ENCODE measurements around the gene RAB36.

Gene RAB36

GRCh38 chr22:23155143-23155542 is 9.9 kb downstream of the RAB36 start:
- in situ Hi-C loops (cut with MboI; ENCODE audit: low sequenced_read_pairs) = no loop called here

- in situ Hi-C loops (cut with MboI; ENCODE audit: low sequenced_read_pairs) = no loop called here
These were observed 10.6 kb downstream of the RAB36 start for GRCh38 chr22:23155831-23156230.

- in situ Hi-C loops (cut with MboI; ENCODE audit: low sequenced_read_pairs) = no loop called here
These were observed 11.0 kb downstream of the RAB36 start for GRCh38 chr22:23156286-23156685.

DNA sequence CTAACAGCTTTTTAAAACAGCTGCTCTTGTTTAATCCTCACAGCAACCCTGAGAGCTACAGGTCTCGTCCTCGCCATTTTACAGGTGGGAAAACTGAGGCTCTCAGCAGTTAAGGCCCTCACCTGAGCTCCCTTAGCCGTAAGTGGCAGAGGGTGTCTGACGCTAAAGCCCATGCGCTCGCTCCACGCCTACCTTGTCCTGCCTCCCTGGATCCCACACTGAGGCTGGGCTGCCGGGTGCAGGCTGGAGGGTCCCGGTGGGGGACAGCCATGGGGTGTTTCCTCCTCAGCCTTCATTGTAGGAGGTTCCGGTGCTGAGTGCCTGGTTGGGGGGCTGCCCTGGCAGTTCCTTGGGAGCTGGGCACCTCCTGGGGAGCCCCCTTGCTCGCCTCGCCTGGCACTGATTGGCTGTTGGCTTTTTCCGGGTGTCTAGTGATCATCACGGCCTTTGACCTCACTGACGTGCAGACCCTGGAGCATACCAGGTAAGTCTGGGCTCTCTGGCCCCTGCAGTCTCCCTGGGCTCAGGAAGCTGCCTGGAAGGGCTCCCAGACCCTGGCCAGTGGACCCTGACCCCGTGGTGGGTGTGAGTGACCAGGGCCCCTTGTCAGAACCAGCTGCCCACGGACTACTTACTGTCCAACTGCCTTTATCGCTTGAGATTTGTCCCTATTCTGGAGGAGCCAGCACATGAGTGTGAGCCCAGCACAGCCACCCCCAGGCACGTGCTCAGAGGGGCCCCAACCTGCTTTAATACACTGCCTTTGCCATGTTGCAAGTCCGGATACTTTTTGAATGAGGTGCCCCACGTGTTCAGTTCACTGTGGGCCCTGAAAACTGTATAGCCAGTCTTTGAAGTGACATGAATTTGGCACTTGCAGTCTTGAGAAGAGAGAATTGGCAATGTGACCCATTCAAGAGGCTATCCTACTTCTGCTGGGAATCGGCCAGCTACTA is 12.6 kb downstream of the RAB36 start:
- in situ Hi-C loops (cut with MboI; ENCODE audit: low sequenced_read_pairs) = no loop called here

GRCh38 chr22:23158516-23159290 is 13.4 kb downstream of the RAB36 start:
- in situ Hi-C loops (cut with MboI; ENCODE audit: low sequenced_read_pairs) = no loop called here

- in situ Hi-C loops (cut with MboI; ENCODE audit: low sequenced_read_pairs) = no loop called here
These were observed 14.0 kb downstream of the RAB36 start for GRCh38 chr22:23159291-23159630.

- in situ Hi-C loops (cut with MboI; ENCODE audit: low sequenced_read_pairs) = no loop called here
These were observed 15.8 kb downstream of the RAB36 start for GRCh38 chr22:23161029-23161428.

- in situ Hi-C loops (cut with MboI; ENCODE audit: low sequenced_read_pairs) = no loop called here
These were observed 16.3 kb downstream of the RAB36 start for GRCh38 chr22:23161574-23161973.

GRCh38 chr22:23163665-23164064 is 18.4 kb downstream of the RAB36 start:
- in situ Hi-C loops (cut with MboI; ENCODE audit: low sequenced_read_pairs) = no loop called here

DNA sequence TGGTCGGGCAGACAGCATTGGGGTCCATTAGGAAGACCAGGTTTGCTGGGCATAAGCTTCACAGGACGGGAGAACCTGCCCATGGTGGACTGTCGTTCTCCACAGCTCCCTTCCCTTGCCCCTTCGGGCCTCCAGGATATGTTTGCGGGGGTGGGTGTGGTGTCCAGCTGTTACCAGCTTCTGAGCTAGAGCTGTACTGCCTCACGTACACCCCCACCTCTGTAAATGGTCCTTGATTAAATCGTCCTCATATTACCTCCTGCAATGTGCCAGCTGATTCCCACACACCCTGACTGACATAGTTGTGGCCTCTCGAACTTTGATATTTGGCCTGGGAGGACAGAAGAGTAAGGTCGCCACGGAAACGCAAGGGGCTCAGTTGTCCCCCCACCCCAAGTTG is 18.8 kb downstream of the RAB36 start:
- in situ Hi-C loops (cut with MboI; ENCODE audit: low sequenced_read_pairs) = no loop called here

DNA sequence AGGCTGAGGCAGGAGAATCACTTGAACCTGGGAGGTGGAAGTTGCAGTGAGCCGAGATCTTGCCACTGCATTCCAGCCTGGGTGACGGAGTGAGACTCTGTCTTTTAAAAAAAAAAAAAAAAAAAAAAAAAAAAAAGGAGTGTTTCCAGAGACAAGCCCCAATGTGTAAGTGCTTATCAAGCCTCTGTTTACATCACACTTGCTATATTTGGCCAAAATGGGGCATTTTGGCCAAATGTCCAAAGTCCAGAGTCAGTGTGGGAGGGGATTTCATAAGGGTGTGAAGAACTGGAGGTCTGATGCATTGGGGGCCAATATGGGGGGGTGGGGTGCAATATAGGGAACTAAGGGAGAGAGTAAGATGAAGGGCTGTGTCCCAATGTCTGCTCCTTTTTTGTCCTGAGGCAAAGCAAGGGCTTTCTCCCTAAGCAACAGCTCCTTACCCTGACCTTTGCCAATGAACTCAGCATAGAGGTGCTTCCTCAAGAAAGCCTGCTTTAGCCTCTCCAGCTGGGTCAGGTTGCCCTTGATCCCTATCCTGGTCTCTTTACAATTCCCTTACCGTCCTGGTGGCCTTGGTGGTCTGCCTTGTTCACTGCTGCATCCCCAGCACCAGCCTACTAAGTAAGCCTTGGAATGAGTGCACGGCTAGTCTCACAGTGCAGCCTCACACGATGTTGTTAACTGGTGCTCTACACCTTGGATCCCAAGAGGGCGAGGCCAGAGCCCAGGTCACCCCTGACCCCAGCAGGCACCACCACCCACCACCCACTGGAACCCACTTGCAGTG is 21.0 kb downstream of the RAB36 start:
- in situ Hi-C loops (cut with MboI; ENCODE audit: low sequenced_read_pairs) = no loop called here

DNA sequence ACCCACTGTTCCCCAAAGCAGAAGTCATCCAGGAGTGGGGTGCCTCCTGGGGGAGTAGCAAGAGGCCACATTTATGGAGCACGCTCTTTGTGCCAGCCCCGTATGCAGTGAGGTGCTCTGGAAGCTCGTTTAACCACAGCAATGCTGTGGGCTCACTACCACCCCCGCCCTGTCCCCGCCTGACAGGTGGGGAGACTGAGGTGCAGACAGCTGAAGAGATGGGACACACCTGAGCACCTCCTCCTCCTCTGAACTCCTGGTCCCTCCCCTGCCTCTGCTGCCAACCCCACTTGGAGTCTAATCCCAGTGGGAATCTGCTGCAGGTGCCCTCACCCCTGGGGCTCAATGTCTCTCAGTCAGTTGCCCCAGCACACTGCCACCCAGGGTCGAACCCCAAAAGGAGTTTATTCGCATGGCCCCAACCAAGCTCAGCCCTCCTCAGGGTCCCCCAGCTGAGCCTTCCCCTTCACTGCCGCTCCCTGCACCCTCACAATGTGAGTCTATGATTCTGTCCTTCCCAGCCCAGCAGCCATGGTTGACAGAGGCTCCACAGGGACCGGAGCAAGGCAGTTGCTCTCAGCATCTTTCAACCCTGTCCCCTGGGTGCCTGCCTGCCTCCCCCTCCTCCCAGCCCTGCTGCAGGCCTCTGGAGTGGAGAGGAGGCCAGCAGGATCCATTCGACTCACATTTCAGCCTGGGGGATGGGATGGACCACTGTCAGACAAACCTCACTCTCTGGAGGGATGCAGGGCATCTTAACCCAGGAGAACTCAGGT is 21.8 kb downstream of the RAB36 start:
- in situ Hi-C loops (cut with MboI; ENCODE audit: low sequenced_read_pairs) = no loop called here

- in situ Hi-C loops (cut with MboI; ENCODE audit: low sequenced_read_pairs) = no loop called here
These were observed 23.2 kb downstream of the RAB36 start for GRCh38 chr22:23168391-23169042.

DNA sequence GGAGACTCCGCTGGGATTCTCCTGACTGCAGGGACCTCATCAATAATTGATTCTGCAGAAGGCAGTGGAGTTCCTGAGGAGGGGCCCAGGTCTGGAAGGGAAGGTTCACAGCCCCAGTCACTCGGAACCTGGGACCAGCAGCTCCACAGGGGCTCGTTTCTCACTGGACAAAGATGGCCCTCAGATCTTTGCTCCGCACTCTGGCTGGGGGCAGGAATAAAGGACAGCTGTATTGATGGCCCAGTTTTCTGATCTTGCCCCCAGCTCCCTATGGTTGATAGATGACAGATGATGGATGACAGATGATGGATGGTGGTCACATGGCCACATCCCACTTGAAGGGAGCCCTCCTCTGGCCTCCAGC is 23.7 kb downstream of the RAB36 start:
- in situ Hi-C loops (cut with MboI; ENCODE audit: low sequenced_read_pairs) = no loop called here

DNA sequence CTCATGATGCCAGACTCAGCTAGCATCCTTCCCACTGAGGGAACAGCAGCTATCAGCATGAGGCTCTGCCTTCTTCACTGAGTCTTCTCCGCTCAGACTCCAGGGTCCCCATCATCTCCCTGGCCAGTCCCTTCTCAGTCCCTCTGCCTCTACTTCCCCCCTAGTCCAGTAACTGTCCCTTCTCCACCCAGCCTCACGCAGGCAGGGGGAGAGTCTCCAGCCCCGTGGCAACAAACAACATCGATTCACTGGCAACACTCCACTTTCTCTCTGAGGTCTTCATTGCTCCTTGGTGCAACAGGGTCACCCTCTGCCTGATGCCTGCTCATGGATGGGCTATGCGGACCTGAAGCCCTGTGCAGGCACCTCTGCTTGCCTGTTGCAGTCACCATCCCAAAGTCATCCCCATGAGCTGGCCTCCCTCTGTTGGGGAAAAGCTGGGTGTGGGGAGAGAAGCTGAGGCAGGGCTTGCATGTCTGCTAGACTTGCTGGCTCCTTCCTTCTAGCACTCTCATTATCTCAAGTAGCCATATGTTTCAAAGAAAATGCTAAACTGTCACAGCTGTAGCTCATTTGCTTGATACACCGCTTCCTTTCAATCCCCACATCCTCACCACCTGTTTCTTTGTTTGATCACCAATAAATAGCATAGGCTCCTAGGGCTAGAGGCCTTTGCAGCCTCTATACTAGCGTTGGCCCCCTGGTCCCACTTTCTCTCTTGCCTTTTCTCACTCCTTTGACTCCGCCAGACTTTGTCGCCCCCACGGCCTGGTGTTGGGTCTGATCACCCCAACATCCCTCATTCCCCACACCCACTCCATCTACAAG is 30.8 kb downstream of the RAB36 start:
- in situ Hi-C loops (cut with MboI; ENCODE audit: low sequenced_read_pairs) = loop anchor here (5.0 kb wide), 1 partner anchor 111 kb away; no protein-coding TSS in a partner anchor

DNA sequence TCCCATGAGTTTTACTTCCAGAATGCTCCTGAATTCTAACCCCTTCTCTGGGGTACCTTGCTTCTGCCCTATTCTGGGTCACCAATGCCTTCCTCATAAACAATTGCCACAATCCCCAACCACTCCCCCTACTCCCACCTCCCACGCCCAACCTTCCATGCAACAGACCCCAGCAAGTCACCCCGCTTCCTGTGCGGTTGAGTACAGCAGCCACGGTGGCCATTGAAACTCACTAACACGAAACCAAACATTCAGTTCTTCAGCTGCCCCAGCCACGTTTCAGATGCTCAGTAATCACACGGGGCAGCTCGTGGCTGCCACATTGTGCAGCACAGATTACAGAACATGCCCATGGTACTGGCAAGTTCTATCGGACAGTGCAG is 31.4 kb downstream of the RAB36 start:
- in situ Hi-C loops (cut with MboI; ENCODE audit: low sequenced_read_pairs) = loop anchor here (5.0 kb wide), 1 partner anchor 111 kb away; no protein-coding TSS in a partner anchor

- in situ Hi-C loops (cut with MboI; ENCODE audit: low sequenced_read_pairs) = loop anchor here (5.0 kb wide), 1 partner anchor 110 kb away; no protein-coding TSS in a partner anchor
These were observed 31.9 kb downstream of the RAB36 start for GRCh38 chr22:23177197-23177596.

GRCh38 chr22:23178512-23179254 is 33.4 kb downstream of the RAB36 start:
- in situ Hi-C loops (cut with MboI; ENCODE audit: low sequenced_read_pairs) = loop anchor here (5.0 kb wide), 1 partner anchor 109 kb away; no protein-coding TSS in a partner anchor

Measured in HL-60/S4 (cell line).